HCT116 (cell line): ENCODE results near the gene CMTM6. TPM values are rescaled to one million over a fixed set of nuclear protein-coding genes. Genes with fewer than 3 reads are reported as not detected.
"Not testable (repeated sequence)": the region's sequence is repeated elsewhere in the genome, so short reads cannot be mapped to it uniquely, and the experiment has no call there.

Experiments
- ATAC-seq: fragments of 200-7000 bp; cut with Tn5 transposase; 2 replicates; pipeline ENCODE4 v1.9.1; 2020; ENCODE audit warnings: mild to moderate bottlenecking, moderate library complexity
- BruUV-seq: library from RNA; stranded (reverse); fragments of 400-500 nt; replicated peaks from 2 replicates; lab custom pipeline; 2021; lab: Mats Ljungman, UMichigan
- CTCF ChIA-PET: fragments of 300-600 bp; sonication (Branson Sonifier 250); formaldehyde crosslinking; loops from one replicate; lab custom pipeline; 2021; ENCODE audit warnings: antibody characterized with exemption; lab: Charles Lee
- POLR2A ChIA-PET: fragments of 300-600, 350-600 bp; sonication (Branson Sonifier 250); formaldehyde crosslinking; loops from one replicate; lab custom pipeline; 2021; ENCODE audit warnings: antibody characterized with exemption; lab: Charles Lee
- RAD21 ChIA-PET, 2 experiments: fragments of 300-600 bp; sonication (Branson Sonifier 250); formaldehyde crosslinking; loops; one replicate each; lab custom pipeline; 2023; ENCODE audit warnings: low total read pairs in 2 of 2; ENCODE audit not compliant: uncharacterized antibody in 2 of 2, unreplicated experiment in 2 of 2, low non-redundant PET in 1 of 2; lab: Charles Lee
- DNase-seq: peaks from one replicate; pipeline ENCODE4 v3.0.0-alpha.2; 2010; ENCODE audit warnings: low read depth, low spot score
- H2AFZ ChIP-seq: fragments of 200-600 bp; shearing (Covaris generic), sonication (generic); 2 replicates; pipeline ENCODE4 v1.6.1; 2017; ENCODE audit warnings: low read depth, mixed run types, mixed read lengths, antibody characterized with exemption, low read length; ENCODE audit not compliant: poor library complexity, severe bottlenecking
- H3K27ac ChIP-seq: 2 replicates; pipeline ENCODE4 v1.5.1; 2012; ENCODE audit warnings: low read depth, low read length
- H3K27me3 ChIP-seq: fragments of 200-600 bp; sonication (generic); 2 replicates; pipeline ENCODE4 v1.6.1; 2016; ENCODE audit warnings: mixed run types, low read length, mixed read lengths; ENCODE audit not compliant: insufficient read depth
- H3K36me3 ChIP-seq, 2 experiments: fragments of 200-500 bp in 1 of 2; fragments of 200-600 bp in 1 of 2; sonication (Bioruptor generic) in 1 of 2; sonication (generic) in 1 of 2; 2 replicates each; pipeline versions ENCODE4 v1.5.1 to v1.6.1; 2014 to 2016; ENCODE audit warnings: low read length in 2 of 2, inconsistent platforms in 1 of 2, mixed read lengths in 1 of 2, mixed run types in 1 of 2; ENCODE audit not compliant: insufficient read depth in 2 of 2, control insufficient read depth in 1 of 2
- H3K4me1 ChIP-seq, 2 experiments: fragments of 200-600 bp in 1 of 2; sonication (generic) in 1 of 2; 2 replicates each; pipeline versions ENCODE4 v1.5.1 to v1.6.1; 2012 to 2017; ENCODE audit warnings: low read length in 2 of 2, inconsistent platforms in 1 of 2, mild to moderate bottlenecking in 1 of 2, mixed read lengths in 1 of 2, mixed run types in 1 of 2, moderate library complexity in 1 of 2; ENCODE audit not compliant: insufficient read depth in 2 of 2, control insufficient read depth in 1 of 2
- H3K4me2 ChIP-seq: fragments of 200-600 bp; sonication (generic); 2 replicates; pipeline ENCODE4 v1.6.1; 2017; ENCODE audit warnings: mixed run types, low read length, mixed read lengths
- H3K4me3 ChIP-seq, 2 experiments: fragments of 200-600 bp in 1 of 2; sonication (generic) in 1 of 2; replicated peaks in 1 of 2; 2 replicates each; pipeline ENCODE4 v1.5.1; 2011 to 2016; ENCODE audit warnings: low read length in 2 of 2, control low read depth in 1 of 2, low read depth in 1 of 2, mild to moderate bottlenecking in 1 of 2, mixed read lengths in 1 of 2, mixed run types in 1 of 2
- H3K79me2 ChIP-seq: fragments of 200-600 bp; sonication (generic); 2 replicates; pipeline ENCODE4 v1.6.1; 2017; ENCODE audit warnings: mild to moderate bottlenecking, mixed run types, low read length, moderate library complexity, mixed read lengths; ENCODE audit not compliant: insufficient read depth
- H3K9ac ChIP-seq: fragments of 200-600 bp; sonication (generic); 2 replicates; pipeline ENCODE4 v1.6.1; 2016; ENCODE audit warnings: low read length, mixed read lengths
- H3K9me2 ChIP-seq: fragments of 200-600 bp; sonication (generic), shearing (Covaris generic); 2 replicates; pipeline ENCODE4 v1.6.1; 2017; ENCODE audit warnings: mixed run types, mild to moderate bottlenecking, moderate library complexity; ENCODE audit not compliant: insufficient read depth
- H3K9me3 ChIP-seq, 2 experiments: fragments of 200-500 bp in 1 of 2; fragments of 200-600 bp in 1 of 2; sonication (Bioruptor generic) in 1 of 2; sonication (generic) in 1 of 2; 2 replicates each; pipeline ENCODE4 v1.6.1; 2014 to 2017; ENCODE audit warnings: low read length in 2 of 2, mixed read lengths in 2 of 2, inconsistent platforms in 1 of 2, low read depth in 1 of 2, mild to moderate bottlenecking in 1 of 2, mixed run types in 1 of 2, moderate library complexity in 1 of 2; ENCODE audit not compliant: control insufficient read depth in 1 of 2, insufficient read depth in 1 of 2
- H4K20me1 ChIP-seq: fragments of 200-600 bp; sonication (generic), shearing (Covaris generic); 2 replicates; pipeline ENCODE4 v1.6.1; 2017; ENCODE audit warnings: mixed run types, mild to moderate bottlenecking, moderate library complexity; ENCODE audit not compliant: insufficient read depth
- ATF3 ChIP-seq: IDR thresholded peaks from 2 replicates; pipeline ENCODE4 v1.6.1; 2012
- EGR1 ChIP-seq: IDR thresholded peaks from 2 replicates; pipeline ENCODE4 v1.6.1; 2012; ENCODE audit warnings: low read depth
- EZH2phosphoT487 ChIP-seq: fragments of 200-600 bp; IDR thresholded peaks from 2 replicates; pipeline ENCODE4 v1.6.1; 2018; ENCODE audit warnings: antibody characterized with exemption, borderline replicate concordance
- POLR2AphosphoS5 ChIP-seq: IDR thresholded peaks from 2 replicates; pipeline ENCODE4 v1.6.1; 2011; ENCODE audit warnings: mild to moderate bottlenecking, low read depth, low read length, moderate library complexity
- RAD21 ChIP-seq: IDR thresholded peaks from 2 replicates; pipeline ENCODE4 v1.6.1; 2012; ENCODE audit warnings: low read depth, mild to moderate bottlenecking
- ZBTB33 ChIP-seq: IDR thresholded peaks from 2 replicates; pipeline ENCODE4 v1.6.1; 2011; ENCODE audit warnings: mild to moderate bottlenecking, low read length, moderate library complexity; ENCODE audit not compliant: insufficient replicate concordance; ENCODE audit errors: extremely low read depth
- intact Hi-C: fragments of 100-400 bp; cut with micrococcal nuclease; formaldehyde crosslinking; loops from 2 replicates; pipeline ENCODE4 v1.10.0; 2022
- total RNA-seq: library from RNA; stranded (reverse); gene quantifications from one replicate; pipeline ENCODE4 v1.2.1, GENCODE V29; 2021; ENCODE audit not compliant: unreplicated experiment
- TF ChIP-seq, protein P1 (sequence below): IDR thresholded peaks from 2 replicates; pipeline ENCODE4 v1.6.1; 2012
- TF ChIP-seq, protein P2 (sequence below): IDR thresholded peaks from 2 replicates; pipeline ENCODE4 v1.6.1; 2012; ENCODE audit warnings: low read depth

The CMTM6 gene
- total RNA-seq, 1 experiment from 2014 or later = 41.1 TPM

GRCh38 chr3:32467333-32468070 lies 35.1 kb downstream of the CMTM6 start (continued):
- TF ChIP-seq ZBTB33 (no peak), ATF3 (no peak), EGR1 (no peak), EZH2phosphoT487 (no peak), RAD21 (peak; percentile 96), POLR2AphosphoS5 (no peak)
- TF ChIP-seq, protein P1, sequence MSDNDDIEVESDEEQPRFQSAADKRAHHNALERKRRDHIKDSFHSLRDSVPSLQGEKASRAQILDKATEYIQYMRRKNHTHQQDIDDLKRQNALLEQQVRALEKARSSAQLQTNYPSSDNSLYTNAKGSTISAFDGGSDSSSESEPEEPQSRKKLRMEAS = peak; percentile 53; the same call in 1 of the 2 replicates
- TF ChIP-seq, protein P2, sequence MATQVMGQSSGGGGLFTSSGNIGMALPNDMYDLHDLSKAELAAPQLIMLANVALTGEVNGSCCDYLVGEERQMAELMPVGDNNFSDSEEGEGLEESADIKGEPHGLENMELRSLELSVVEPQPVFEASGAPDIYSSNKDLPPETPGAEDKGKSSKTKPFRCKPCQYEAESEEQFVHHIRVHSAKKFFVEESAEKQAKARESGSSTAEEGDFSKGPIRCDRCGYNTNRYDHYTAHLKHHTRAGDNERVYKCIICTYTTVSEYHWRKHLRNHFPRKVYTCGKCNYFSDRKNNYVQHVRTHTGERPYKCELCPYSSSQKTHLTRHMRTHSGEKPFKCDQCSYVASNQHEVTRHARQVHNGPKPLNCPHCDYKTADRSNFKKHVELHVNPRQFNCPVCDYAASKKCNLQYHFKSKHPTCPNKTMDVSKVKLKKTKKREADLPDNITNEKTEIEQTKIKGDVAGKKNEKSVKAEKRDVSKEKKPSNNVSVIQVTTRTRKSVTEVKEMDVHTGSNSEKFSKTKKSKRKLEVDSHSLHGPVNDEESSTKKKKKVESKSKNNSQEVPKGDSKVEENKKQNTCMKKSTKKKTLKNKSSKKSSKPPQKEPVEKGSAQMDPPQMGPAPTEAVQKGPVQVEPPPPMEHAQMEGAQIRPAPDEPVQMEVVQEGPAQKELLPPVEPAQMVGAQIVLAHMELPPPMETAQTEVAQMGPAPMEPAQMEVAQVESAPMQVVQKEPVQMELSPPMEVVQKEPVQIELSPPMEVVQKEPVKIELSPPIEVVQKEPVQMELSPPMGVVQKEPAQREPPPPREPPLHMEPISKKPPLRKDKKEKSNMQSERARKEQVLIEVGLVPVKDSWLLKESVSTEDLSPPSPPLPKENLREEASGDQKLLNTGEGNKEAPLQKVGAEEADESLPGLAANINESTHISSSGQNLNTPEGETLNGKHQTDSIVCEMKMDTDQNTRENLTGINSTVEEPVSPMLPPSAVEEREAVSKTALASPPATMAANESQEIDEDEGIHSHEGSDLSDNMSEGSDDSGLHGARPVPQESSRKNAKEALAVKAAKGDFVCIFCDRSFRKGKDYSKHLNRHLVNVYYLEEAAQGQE = no peak

DNA sequence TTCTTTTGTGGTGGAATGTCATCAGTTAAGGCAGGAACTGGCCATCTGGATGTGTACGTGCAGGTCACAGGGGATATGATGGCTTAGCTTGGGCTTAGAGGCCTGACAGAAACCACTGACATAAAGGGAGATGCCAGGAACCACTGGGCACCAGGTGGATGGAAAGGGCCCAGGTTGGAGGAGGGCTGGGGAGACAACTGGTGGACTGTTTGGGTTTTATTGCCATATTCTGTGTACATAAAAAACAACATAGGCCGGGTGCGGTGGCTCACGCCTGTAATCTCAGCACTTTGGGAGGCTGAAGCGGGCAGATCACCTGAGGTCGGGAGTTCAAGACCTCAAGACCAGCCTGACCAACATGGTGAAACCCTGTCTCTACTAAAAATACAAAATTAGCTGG lies 35.8 kb downstream of the CMTM6 start:
- H2AFZ ChIP-seq, H3K4me2 ChIP-seq, H3K9ac ChIP-seq, BruUV-seq, H4K20me1 ChIP-seq, H3K4me3 ChIP-seq, DNase-seq, H3K27ac ChIP-seq, H3K9me3 ChIP-seq, H3K27me3 ChIP-seq, H3K79me2 ChIP-seq, POLR2A ChIA-PET, ATAC-seq, RAD21 ChIA-PET, H3K9me2 ChIP-seq: not testable (repeated sequence)
- CTCF ChIA-PET = interaction anchor here (1.7 to 4.0 kb wide), 3 partner anchors 11 to 92 kb away, joined by 6 to 39 read pairs (median 8); no protein-coding TSS in a partner anchor
- Histone ChIP-seq H3K4me1 (peaks cover 39 to 50% of the 10 kb centered on the region in 2 experiments), H3K36me3 (peaks cover 0 to 11% of the 10 kb centered on the region in 2 experiments; a peak in 1 of 4 replicates)
- intact Hi-C loops = loop anchor here (5.0 kb wide), 1 partner anchor 75 kb away; the partner anchor contains the start of gene CMTM7

DNA sequence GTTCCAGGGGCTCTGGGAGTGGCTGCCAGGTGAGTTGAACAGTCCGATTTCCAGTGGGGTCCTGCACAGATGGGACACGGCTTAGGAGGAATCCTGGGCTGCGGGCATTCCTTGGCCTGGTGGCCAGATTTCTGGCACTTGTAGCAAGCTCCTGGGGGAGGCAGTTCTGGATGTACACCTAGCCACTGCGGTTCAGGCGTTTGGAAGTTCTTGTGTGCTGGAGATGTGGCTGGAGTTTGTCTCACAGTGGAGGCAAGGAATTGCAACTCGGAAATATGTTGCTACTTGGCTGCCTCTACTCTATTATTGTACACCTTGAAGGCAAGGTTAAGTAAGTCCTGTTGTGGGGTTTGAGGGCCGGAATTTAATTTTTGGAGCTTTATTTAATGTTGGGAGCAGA lies 37.9 kb downstream of the CMTM6 start:
- intact Hi-C loops = loop anchor here (5.0 kb wide), 1 partner anchor 72 kb away; the partner anchor contains the start of gene CMTM7
- H3K4me2 ChIP-seq, H4K20me1 ChIP-seq, H3K36me3 ChIP-seq, RAD21 ChIA-PET, H2AFZ ChIP-seq, POLR2A ChIA-PET, BruUV-seq, H3K9me3 ChIP-seq, H3K27me3 ChIP-seq, DNase-seq, ATAC-seq, H3K9me2 ChIP-seq, H3K27ac ChIP-seq, H3K4me3 ChIP-seq, H3K9ac ChIP-seq, CTCF ChIA-PET: not testable (repeated sequence)
- Histone ChIP-seq H3K79me2 (peaks cover 15% of the 10 kb centered on the region; the same call in 1 of the 2 replicates), H3K4me1 (peaks cover 21 to 29% of the 10 kb centered on the region in 2 experiments)
